ENCODE measurements around the gene MTX1.
"Not testable (repeated sequence)": the region's sequence is repeated elsewhere in the genome, so short reads cannot be mapped to it uniquely, and the experiment has no call there.

GRCh38 chr1:155189926-155190325 lies 18.6 kb upstream of the MTX1 start:
- not testable (repeated sequence) for TF ChIP-seq CTCF, POLR2A (IDR thresholded peaks at IDR 0.05)

Data from testis (tissue), 2 donors.